ENCODE measurements around the gene TRABD2A. TPM values are rescaled to one million over a fixed set of nuclear protein-coding genes. Genes with fewer than 3 reads are reported as not detected.

Gene TRABD2A
- total RNA-seq, 2 experiments from 2014 or later: 1.6 to 1.9 TPM

DNA sequence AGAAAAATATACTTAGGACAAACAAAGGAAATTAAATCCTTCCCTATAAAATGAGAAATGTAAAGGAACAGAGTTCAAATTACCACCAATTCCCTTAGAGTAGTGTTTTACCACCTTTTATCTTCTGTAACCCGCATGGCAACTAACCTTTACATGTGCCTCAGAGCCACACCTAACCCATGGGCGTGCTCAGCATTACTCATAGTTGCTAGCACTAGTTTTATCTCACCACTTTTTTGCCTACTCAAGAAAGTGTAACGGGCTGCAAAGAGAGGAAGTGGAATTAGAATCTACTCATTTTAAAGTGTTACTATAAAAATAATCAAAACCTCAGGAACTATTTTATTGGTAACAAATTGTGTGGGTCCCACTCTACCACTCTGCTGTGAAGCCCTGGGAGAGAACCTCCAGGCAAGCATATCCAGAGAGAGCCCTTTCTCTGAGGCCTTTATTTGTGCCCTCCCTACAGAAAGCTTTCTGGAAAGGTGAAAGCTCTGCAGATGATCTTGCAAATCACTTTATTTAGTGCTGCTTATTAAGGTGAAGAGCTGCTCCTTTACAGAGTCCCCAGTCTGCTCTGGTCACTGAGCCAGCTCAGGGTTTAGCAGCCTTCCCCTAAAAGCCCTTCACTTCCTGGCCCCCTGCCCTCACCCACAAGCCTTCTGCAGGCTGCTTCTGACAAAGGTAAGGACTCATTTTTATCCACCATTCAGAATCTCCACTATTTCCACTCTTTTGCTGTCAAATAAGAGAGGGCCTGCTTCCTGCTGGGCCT is 98.8 kb downstream of the TRABD2A start:
- peak overlapping the region; percentile 62; the same call in 1 of the 2 replicates for H2AFZ ChIP-seq (ENCODE audit: low read length)
- intact Hi-C loops (cut with micrococcal nuclease; ENCODE audit: unreplicated experiment): no loop called here

DNA sequence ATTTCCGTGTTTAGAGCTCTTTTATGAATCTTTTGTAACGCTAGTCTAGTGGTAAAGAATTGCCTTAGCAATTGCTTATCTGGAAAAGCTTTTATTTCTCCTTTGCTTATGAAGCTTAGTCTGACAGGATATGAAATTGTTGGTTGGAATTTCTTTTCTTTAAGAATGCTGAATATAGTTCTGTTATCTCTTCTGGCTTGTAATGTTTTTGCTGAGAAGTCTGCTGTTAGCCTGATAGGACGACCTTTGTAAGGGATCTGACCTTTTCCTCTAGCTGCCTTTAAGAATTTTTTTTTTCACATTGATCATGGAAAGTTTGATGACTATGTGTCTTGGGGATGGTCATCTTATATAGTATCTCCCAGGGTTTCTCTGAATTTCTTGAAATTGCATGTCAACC is 101.1 kb downstream of the TRABD2A start:
- POLR2A ChIA-PET: interaction anchor here (0.9 kb wide), 1 partner anchor 50 kb away, joined by 3 read pairs; no protein-coding TSS in a partner anchor
- H3K36me3 ChIP-seq (ENCODE audit: insufficient read depth, low read length): no peaks in the 10 kb centered on the region
- no peak overlapping the region for H3K4me2 ChIP-seq (ENCODE audit: low read length)
- H3K9me3 ChIP-seq (ENCODE audit: low read length): no peaks in the 10 kb centered on the region
- TF ChIP-seq, protein P1, sequence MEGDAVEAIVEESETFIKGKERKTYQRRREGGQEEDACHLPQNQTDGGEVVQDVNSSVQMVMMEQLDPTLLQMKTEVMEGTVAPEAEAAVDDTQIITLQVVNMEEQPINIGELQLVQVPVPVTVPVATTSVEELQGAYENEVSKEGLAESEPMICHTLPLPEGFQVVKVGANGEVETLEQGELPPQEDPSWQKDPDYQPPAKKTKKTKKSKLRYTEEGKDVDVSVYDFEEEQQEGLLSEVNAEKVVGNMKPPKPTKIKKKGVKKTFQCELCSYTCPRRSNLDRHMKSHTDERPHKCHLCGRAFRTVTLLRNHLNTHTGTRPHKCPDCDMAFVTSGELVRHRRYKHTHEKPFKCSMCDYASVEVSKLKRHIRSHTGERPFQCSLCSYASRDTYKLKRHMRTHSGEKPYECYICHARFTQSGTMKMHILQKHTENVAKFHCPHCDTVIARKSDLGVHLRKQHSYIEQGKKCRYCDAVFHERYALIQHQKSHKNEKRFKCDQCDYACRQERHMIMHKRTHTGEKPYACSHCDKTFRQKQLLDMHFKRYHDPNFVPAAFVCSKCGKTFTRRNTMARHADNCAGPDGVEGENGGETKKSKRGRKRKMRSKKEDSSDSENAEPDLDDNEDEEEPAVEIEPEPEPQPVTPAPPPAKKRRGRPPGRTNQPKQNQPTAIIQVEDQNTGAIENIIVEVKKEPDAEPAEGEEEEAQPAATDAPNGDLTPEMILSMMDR (conservative IDR thresholded peaks at IDR 0.05; ENCODE audit: low read length): no peak
- TF ChIP-seq EZH2phosphoT487 (IDR thresholded peaks at IDR 0.05; ENCODE audit: borderline replicate concordance, low read depth, low read length): no peak
- peaks cover 13% of the 10 kb centered on the region for H3K4me1 ChIP-seq (ENCODE audit: insufficient read depth, low read length, poor library complexity, severe bottlenecking)
- no peak overlapping the region for H2AFZ ChIP-seq (ENCODE audit: low read length)
- intact Hi-C loops (cut with micrococcal nuclease; ENCODE audit: unreplicated experiment): no loop called here
- no peak for DNase-seq (ENCODE audit: low spot score)
- H3K4me3 ChIP-seq (ENCODE audit: low read depth, low read length, poor library complexity, severe bottlenecking): no peak overlapping the region
- no peaks in the 10 kb centered on the region for H3K79me2 ChIP-seq (ENCODE audit: insufficient read depth, low read depth, low read length)
- BruUV-seq (replicated peaks): no TSS peak
- CTCF ChIA-PET (ENCODE audit: unreplicated experiment): interaction anchor here (1.0 kb wide), 1 partner anchor 78 kb away, joined by 3 read pairs; no protein-coding TSS in a partner anchor
- no peaks in the 10 kb centered on the region for H3K9me2 ChIP-seq (ENCODE audit: insufficient read depth, low read length)
- no peak overlapping the region for H3K27ac ChIP-seq (ENCODE audit: low read depth, low read length, poor library complexity, severe bottlenecking)
- no peaks in the 10 kb centered on the region for H4K20me1 ChIP-seq (ENCODE audit: insufficient read depth, low read length)

More for the DNA sequence above, 98.8 kb downstream of the TRABD2A start:
- TF ChIP-seq, protein P1 (conservative IDR thresholded peaks at IDR 0.05; ENCODE audit: low read length): no peak
- no peak for TF ChIP-seq EZH2phosphoT487 (IDR thresholded peaks at IDR 0.05; ENCODE audit: borderline replicate concordance, low read depth, low read length)
- no peak overlapping the region for H3K4me3 ChIP-seq (ENCODE audit: low read depth, low read length, poor library complexity, severe bottlenecking)
- no peaks in the 10 kb centered on the region for H3K79me2 ChIP-seq (ENCODE audit: insufficient read depth, low read depth, low read length)
- H4K20me1 ChIP-seq (ENCODE audit: insufficient read depth, low read length): no peaks in the 10 kb centered on the region
- H3K9me3 ChIP-seq (ENCODE audit: low read length): no peaks in the 10 kb centered on the region
- H3K36me3 ChIP-seq (ENCODE audit: insufficient read depth, low read length): no peaks in the 10 kb centered on the region
- DNase-seq (ENCODE audit: low spot score): peak; percentile 14
- CTCF ChIA-PET (ENCODE audit: unreplicated experiment): no interaction called here
- H3K27ac ChIP-seq (ENCODE audit: low read depth, low read length, poor library complexity, severe bottlenecking): peak overlapping the region; percentile 16
- H3K4me1 ChIP-seq (ENCODE audit: insufficient read depth, low read length, poor library complexity, severe bottlenecking): peaks cover 13% of the 10 kb centered on the region
- H3K9me2 ChIP-seq (ENCODE audit: insufficient read depth, low read length): no peaks in the 10 kb centered on the region
- BruUV-seq (replicated peaks): no TSS peak
- POLR2A ChIA-PET: interaction anchor here (0.6 to 1.3 kb wide), 6 partner anchors 11 to 76 kb away, joined by 3 to 4 read pairs (median 3); no protein-coding TSS in a partner anchor
- H3K4me2 ChIP-seq (ENCODE audit: low read length): peak overlapping the region; percentile 31
